ENCODE measurements around the gene PRR19. TPM values are rescaled to one million over a fixed set of nuclear protein-coding genes. Genes with fewer than 3 reads are reported as not detected.

PRR19 gene
- total and polyA plus RNA-seq, 10 of the 15 experiments (the other 5 are each of a cell fraction or from before 2014, with no cell fraction given), result 0.09 to 1.7 (median 0.73) TPM; not detected in 1

GRCh38 chr19:42289556-42290041, 12.3 kb upstream of the PRR19 start:
- H3K9ac ChIP-seq (ENCODE audit: control insufficient read depth, insufficient read depth, low read length), result no peak overlapping the region
- DNase-seq (ENCODE audit: low read depth, low spot score), result no peak
- ChIA-PET RAD21 (ENCODE audit: unreplicated experiment) (no interaction called here), SMC1A (ENCODE audit: uncharacterized antibody, unreplicated experiment) (no interaction called here), POLR2A (no interaction called here), CTCF (no interaction called here)
- BruUV-seq (replicated peaks), result no TSS peak
- H3K79me2 ChIP-seq (ENCODE audit: control insufficient read depth, insufficient read depth, low read length), result peaks cover 17% of the 10 kb centered on the region
- H2AFZ ChIP-seq (ENCODE audit: control insufficient read depth, low read depth, low read length), result no peak overlapping the region
- no peak overlapping the region for H3K27ac ChIP-seq (ENCODE audit: control insufficient read depth, insufficient read depth)
- H3K36me3 ChIP-seq (ENCODE audit: control insufficient read depth in 2 of 2, insufficient read depth in 2 of 2, low read length in 1 of 2), result peaks cover 22 to 33% of the 10 kb centered on the region in 2 experiments
- in situ Hi-C loops (cut with MboI) (no loop called here), intact Hi-C loops (cut with micrococcal nuclease; ENCODE audit: unreplicated experiment) (no loop called here)
- no peaks in the 10 kb centered on the region for H3K9me3 ChIP-seq (replicated peaks; ENCODE audit: control insufficient read depth, insufficient read depth, low read length)
- peaks cover 15% of the 10 kb centered on the region for H3K4me1 ChIP-seq (ENCODE audit: control insufficient read depth, insufficient read depth, low read length)
- TF ChIP-seq MEF2A (IDR thresholded peaks at IDR 0.05; ENCODE audit: insufficient read depth, low read depth, low read length), result no peak
- no peak for TF ChIP-seq IRF3 (IDR thresholded peaks at IDR 0.05)
- TF ChIP-seq CHD1 (IDR thresholded peaks at IDR 0.05; ENCODE audit: low read depth, low read length), result no peak
- no peak for FAIRE-seq
- H4K20me1 ChIP-seq (ENCODE audit: control insufficient read depth, insufficient read depth), result no peaks in the 10 kb centered on the region; the same call in 1 of the 2 replicates
- ATAC-seq, result no peak
- WGBS (ENCODE audit: insufficient coverage, insufficient replicate concordance, low lambda C conversion rate, missing lambda C conversion rate), result 95% methylated on average over 8 of the region's 8 CpGs
- no peak overlapping the region for H3K4me2 ChIP-seq (ENCODE audit: control insufficient read depth, insufficient read depth)
- no peak overlapping the region for H3K4me3 ChIP-seq
- H3K27me3 ChIP-seq (replicated peaks in 1 of 2; ENCODE audit: control insufficient read depth in 2 of 2, insufficient read depth in 2 of 2, low read length in 1 of 2), result no peaks in the 10 kb centered on the region

- peaks cover 12% of the 10 kb centered on the region for H3K4me1 ChIP-seq (ENCODE audit: control insufficient read depth, insufficient read depth, low read length)
- RAD21 ChIA-PET (ENCODE audit: unreplicated experiment), result no interaction called here
- H3K79me2 ChIP-seq (ENCODE audit: control insufficient read depth, insufficient read depth, low read length), result peaks cover 12% of the 10 kb centered on the region
- CTCF ChIA-PET, result no interaction called here
- no peak overlapping the region for H3K9ac ChIP-seq (ENCODE audit: control insufficient read depth, insufficient read depth, low read length)
- H2AFZ ChIP-seq (ENCODE audit: control insufficient read depth, low read depth, low read length), result no peak overlapping the region
- POLR2A ChIA-PET, result no interaction called here
- H3K27ac ChIP-seq (ENCODE audit: control insufficient read depth, insufficient read depth), result no peak overlapping the region
- H3K4me2 ChIP-seq (ENCODE audit: control insufficient read depth, insufficient read depth), result no peak overlapping the region
- in situ Hi-C loops (cut with MboI), result no loop called here
- intact Hi-C loops (cut with micrococcal nuclease; ENCODE audit: unreplicated experiment), result no loop called here
- H4K20me1 ChIP-seq (ENCODE audit: control insufficient read depth, insufficient read depth), result no peaks in the 10 kb centered on the region; the same call in 1 of the 2 replicates
- H3K36me3 ChIP-seq (ENCODE audit: control insufficient read depth in 2 of 2, insufficient read depth in 2 of 2, low read length in 1 of 2), result peaks cover 22 to 33% of the 10 kb centered on the region in 2 experiments
- FAIRE-seq (no peak), DNase-seq (ENCODE audit: low read depth, low spot score) (no peak), ATAC-seq (no peak)
- H3K4me3 ChIP-seq, result no peak overlapping the region
- 82% methylated on average over 10 of the region's 13 CpGs for WGBS (ENCODE audit: insufficient coverage, insufficient replicate concordance, low lambda C conversion rate, missing lambda C conversion rate)
- no peaks in the 10 kb centered on the region for H3K9me3 ChIP-seq (replicated peaks; ENCODE audit: control insufficient read depth, insufficient read depth, low read length)
- SMC1A ChIA-PET (ENCODE audit: uncharacterized antibody, unreplicated experiment), result no interaction called here
- no TSS peak for BruUV-seq (replicated peaks)
- H3K27me3 ChIP-seq (replicated peaks in 1 of 2; ENCODE audit: control insufficient read depth in 2 of 2, insufficient read depth in 2 of 2, low read length in 1 of 2), result no peaks in the 10 kb centered on the region
- TF ChIP-seq SMAD5 (IDR thresholded peaks at IDR 0.05; ENCODE audit: low read depth) (no peak), KLF5 (IDR thresholded peaks at IDR 0.05; ENCODE audit: partially characterized antibody) (no peak), SREBF1 (IDR thresholded peaks at IDR 0.05; ENCODE audit: low read length) (no peak), ZNF217 (IDR thresholded peaks at IDR 0.05) (no peak), NRF1 (conservative IDR thresholded peaks at IDR 0.05; ENCODE audit: low read depth, low read length) (no peak), EZH2 (IDR thresholded peaks at IDR 0.05; ENCODE audit: borderline replicate concordance, control insufficient read depth, low read depth, low read length) (no peak), JUNB (IDR thresholded peaks at IDR 0.05) (no peak), HSF1 (IDR thresholded peaks at IDR 0.05; ENCODE audit: low read depth, low read length) (no peak), ELK1 (IDR thresholded peaks at IDR 0.05; ENCODE audit: low read depth, low read length) (no peak)
Observed at GRCh38 chr19:42290136-42290522, 11.8 kb upstream of the PRR19 start.

Measured in GM12878 (cell line).